ENCODE results near the gene TFIP11. TPM values are rescaled to one million over a fixed set of nuclear protein-coding genes. Genes with fewer than 3 reads are reported as not detected.
A peak's percentile ranks its signal among the peaks of the same experiment; 100 is the strongest.

Gene TFIP11
- total and polyA plus RNA-seq, 2 of the 13 experiments (the other 11 are each of a cell fraction or from before 2014, with no cell fraction given) = 15.4 to 22.8 TPM

GRCh38 chr22:26482161-26482560 is 30.1 kb downstream of the TFIP11 start:
- intact Hi-C loops (cut with micrococcal nuclease; ENCODE audit: unreplicated experiment) = no loop called here
- Histone ChIP-seq H3K79me2 (ENCODE audit: insufficient read depth, low read length) (peaks cover 79% of the 10 kb centered on the region), H3K36me3 (replicated peaks in 1 of 2; ENCODE audit: control insufficient read depth in 1 of 2, insufficient read depth in 2 of 2, low read length in 2 of 2) (peaks cover 0 to 3% of the 10 kb centered on the region in 2 experiments; a peak in 3 of 5 replicates), H3K4me2 (ENCODE audit: low read depth, low read length) (peak overlapping the region; percentile 83), H3K4me1 (ENCODE audit: insufficient read depth, low read length) (peaks cover 77% of the 10 kb centered on the region), H2AFZ (ENCODE audit: low read length) (no peak overlapping the region), H4K20me1 (ENCODE audit: insufficient read depth, low read length) (no peaks in the 10 kb centered on the region), H3K27ac (ENCODE audit: extremely low read length, insufficient read depth, low read length) (peak overlapping the region; percentile 4), H3K9ac (ENCODE audit: insufficient read depth, low read depth, low read length) (peak overlapping the region; percentile 95; the same call in 1 of the 2 replicates), H3K27me3 (ENCODE audit: control insufficient read depth in 1 of 2, insufficient read depth in 2 of 2, low read length in 2 of 2) (no peaks in the 10 kb centered on the region; a peak in 1 of 5 replicates), H3K9me3 (ENCODE audit: low read length) (no peaks in the 10 kb centered on the region), H3K4me3 (replicated peaks in 1 of 3; ENCODE audit: insufficient read depth in 1 of 3, low read depth in 2 of 3, low read length in 3 of 3) (peak overlapping the region; percentile 79 to 94 (median 91); a peak in 3 of 6 replicates)
- FAIRE-seq (no peak), DNase-seq (ENCODE audit: low spot score) (no peak), ATAC-seq (no peak)
- ChIA-PET CTCF (ENCODE audit: low intra/inter-chr PET ratio, low total read pairs) (no interaction called here), POLR2A (interaction anchor here (1.9 to 3.4 kb wide), 2 partner anchors 20 to 30 kb away, joined by 10 to 27 read pairs; partner anchors contain the start of gene TFIP11)
- TF ChIP-seq RNF219 (CRISPR knock-in tag; IDR thresholded peaks at IDR 0.05) = no peak
- in situ Hi-C loops (cut with HindIII; ENCODE audit: extremely low pct_ligation_motif_present, low pct_unique_long_range_greater_than_20kb) = no loop called here
- WGBS (ENCODE audit: low lambda C conversion rate) = 66% methylated on average over 5 of the region's 5 CpGs
- BruUV-seq (replicated peaks) = no TSS peak

GRCh38 chr22:26481694-26482093 is 30.6 kb downstream of the TFIP11 start:
- H4K20me1 ChIP-seq (ENCODE audit: insufficient read depth, low read length) = no peaks in the 10 kb centered on the region
- in situ Hi-C loops (cut with HindIII; ENCODE audit: extremely low pct_ligation_motif_present, low pct_unique_long_range_greater_than_20kb) (no loop called here), intact Hi-C loops (cut with micrococcal nuclease; ENCODE audit: unreplicated experiment) (no loop called here)
- H3K9me3 ChIP-seq (ENCODE audit: low read length) = no peaks in the 10 kb centered on the region
- peaks cover 82% of the 10 kb centered on the region for H3K79me2 ChIP-seq (ENCODE audit: insufficient read depth, low read length)
- no peak overlapping the region for H3K4me3 ChIP-seq (replicated peaks in 1 of 3; ENCODE audit: insufficient read depth in 1 of 3, low read depth in 2 of 3, low read length in 3 of 3)
- DNase-seq (ENCODE audit: low spot score) (no peak), FAIRE-seq (no peak), ATAC-seq (no peak)
- TF ChIP-seq ZNF564 (CRISPR knock-in tag; IDR thresholded peaks at IDR 0.05) (no peak), CHD4 (IDR thresholded peaks at IDR 0.05; ENCODE audit: borderline replicate concordance, low read length) (no peak), SOX6 (IDR thresholded peaks at IDR 0.05) (no peak), SOX6 (CRISPR knock-in tag; IDR thresholded peaks at IDR 0.05) (no peak)
- H2AFZ ChIP-seq (ENCODE audit: low read length) = no peak overlapping the region
- ChIA-PET CTCF (ENCODE audit: low intra/inter-chr PET ratio, low total read pairs) (no interaction called here), POLR2A (interaction anchor here (3.4 kb wide), 1 partner anchor 19 kb away, joined by 10 read pairs; no protein-coding TSS in a partner anchor)
- peaks cover 82% of the 10 kb centered on the region for H3K4me1 ChIP-seq (ENCODE audit: insufficient read depth, low read length)
- BruUV-seq (replicated peaks) = no TSS peak
- 88% methylated on average over 4 of the region's 4 CpGs for WGBS (ENCODE audit: low lambda C conversion rate)
- peak overlapping the region; percentile 95; the same call in 1 of the 2 replicates for H3K9ac ChIP-seq (ENCODE audit: insufficient read depth, low read depth, low read length)
- no peaks in the 10 kb centered on the region; a peak in 1 of 5 replicates for H3K27me3 ChIP-seq (ENCODE audit: control insufficient read depth in 1 of 2, insufficient read depth in 2 of 2, low read length in 2 of 2)
- peak overlapping the region; percentile 4 for H3K27ac ChIP-seq (ENCODE audit: extremely low read length, insufficient read depth, low read length)
- peaks cover 0 to 8% of the 10 kb centered on the region in 2 experiments; a peak in 2 of 5 replicates for H3K36me3 ChIP-seq (replicated peaks in 1 of 2; ENCODE audit: control insufficient read depth in 1 of 2, insufficient read depth in 2 of 2, low read length in 2 of 2)
- H3K4me2 ChIP-seq (ENCODE audit: low read depth, low read length) = peak overlapping the region; percentile 83

All from HepG2 (cell line).